ENCODE results near the gene PRICKLE2.

GRCh38 chr3:64094713-64095079, 130.6 kb downstream of the PRICKLE2 start:
- TF ChIP-seq CTCF (IDR thresholded peaks at IDR 0.05): no peak
- no peak for TF ChIP-seq POLR2A (IDR thresholded peaks at IDR 0.05)
